Measurements from ENCODE around the gene SULT1A2. TPM values are rescaled to one million over a fixed set of nuclear protein-coding genes. Genes with fewer than 3 reads are reported as not detected.
"Not testable (repeated sequence)": the region's sequence is repeated elsewhere in the genome, so short reads cannot be mapped to it uniquely, and the experiment has no call there.

SULT1A2 gene
- 0.35 TPM for polyA plus RNA-seq (2013, experiment 1 of 2)
- polyA plus RNA-seq (2013, experiment 2 of 2): 1.2 TPM

DNA sequence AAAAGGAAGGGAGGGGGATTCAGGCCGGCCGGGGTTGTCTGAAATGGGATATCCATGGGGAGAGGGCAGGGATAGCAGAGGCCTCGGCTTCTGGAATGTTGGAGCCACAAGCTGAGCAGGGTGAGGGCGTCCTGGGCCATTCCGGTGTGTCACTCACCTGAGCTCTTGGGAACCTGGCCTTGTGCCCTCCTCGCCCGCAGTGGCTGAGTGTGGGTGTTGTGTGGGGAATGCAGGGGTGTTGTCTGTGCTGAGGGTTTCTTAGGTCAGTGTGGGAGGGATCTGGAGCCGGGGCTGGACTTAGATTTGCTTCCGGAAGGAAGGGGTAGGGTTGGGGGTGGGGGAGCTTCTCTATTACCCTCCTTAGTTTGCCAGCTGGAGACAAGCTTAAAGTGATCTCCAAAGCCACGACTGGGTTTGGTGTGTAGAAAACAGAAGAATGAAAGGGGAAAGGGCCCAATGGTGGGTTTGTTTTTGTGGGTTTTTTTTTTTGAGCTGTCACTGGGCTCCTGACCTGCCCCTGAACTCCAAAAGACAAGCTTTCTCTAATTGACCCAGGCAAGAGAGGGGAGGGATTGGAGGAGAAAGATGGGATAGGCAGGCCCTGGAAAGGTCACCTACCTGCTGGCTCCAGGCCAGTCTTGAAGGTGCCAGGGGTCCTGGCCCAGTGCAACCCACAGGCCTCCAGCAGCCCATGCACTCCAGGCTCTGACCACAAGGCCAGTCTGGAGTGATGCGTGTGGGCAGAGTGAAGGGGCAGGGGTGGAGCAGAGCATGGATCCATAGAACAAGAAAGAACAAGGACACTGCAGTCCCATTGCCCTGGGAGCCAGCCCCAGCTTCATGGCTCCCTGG is at the start of gene SULT1A2:
Gene SULT1A2 (minus strand): TSS at position 211 of the 852 bp plus-strand sequence. CDS start 1,120 bp downstream, outside the sequence.
- H3K9me3 ChIP-seq (ENCODE audit: insufficient read depth, low read depth, low read length): no peaks in the 10 kb centered on the region
- H3K27me3 ChIP-seq (ENCODE audit: insufficient read depth, low read length): no peaks in the 10 kb centered on the region
- H3K36me3 ChIP-seq (ENCODE audit: insufficient read depth, low read length): no peaks in the 10 kb centered on the region
- H3K4me1 ChIP-seq (ENCODE audit: insufficient read depth, low read length): peaks cover 20% of the 10 kb centered on the region
- H3K9ac ChIP-seq (ENCODE audit: low read depth, low read length): no peak within 1 kb of the TSS
- WGBS: 53% methylated on average over 11 of the region's 11 CpGs
- no peak within 1 kb of the TSS for H3K4me3 ChIP-seq (ENCODE audit: low read length)
- H3K27ac ChIP-seq (ENCODE audit: low read depth, low read length): no peak within 1 kb of the TSS

DNA sequence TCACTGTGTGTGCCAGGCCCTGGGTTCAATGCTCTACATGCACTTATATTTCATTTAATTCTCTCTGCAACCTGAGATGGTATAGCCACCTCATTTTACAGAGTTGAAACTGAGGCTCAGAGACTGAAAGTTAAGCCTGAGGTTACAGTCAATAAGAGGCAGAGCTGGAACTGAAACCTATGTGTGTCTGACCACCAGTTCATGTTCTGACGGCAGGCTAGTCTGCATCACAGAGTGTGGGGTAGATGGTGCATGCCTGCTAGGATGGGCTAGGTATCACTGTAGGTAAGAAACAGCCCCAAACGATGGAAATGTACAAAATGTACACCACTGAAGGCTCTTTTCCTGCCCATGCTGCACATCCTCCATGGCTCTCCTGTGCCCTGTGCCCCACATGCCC is 43.1 kb upstream of the SULT1A2 start:
- H3K36me3 ChIP-seq (ENCODE audit: insufficient read depth, low read length); H3K9ac ChIP-seq (ENCODE audit: low read depth, low read length); H3K9me3 ChIP-seq (ENCODE audit: insufficient read depth, low read depth, low read length); H3K27ac ChIP-seq (ENCODE audit: low read depth, low read length); H3K4me3 ChIP-seq (ENCODE audit: low read length); H3K4me1 ChIP-seq (ENCODE audit: insufficient read depth, low read length); H3K27me3 ChIP-seq (ENCODE audit: insufficient read depth, low read length): not testable (repeated sequence)
- 44% methylated on average over 1 of the region's 2 CpGs for WGBS

DNA sequence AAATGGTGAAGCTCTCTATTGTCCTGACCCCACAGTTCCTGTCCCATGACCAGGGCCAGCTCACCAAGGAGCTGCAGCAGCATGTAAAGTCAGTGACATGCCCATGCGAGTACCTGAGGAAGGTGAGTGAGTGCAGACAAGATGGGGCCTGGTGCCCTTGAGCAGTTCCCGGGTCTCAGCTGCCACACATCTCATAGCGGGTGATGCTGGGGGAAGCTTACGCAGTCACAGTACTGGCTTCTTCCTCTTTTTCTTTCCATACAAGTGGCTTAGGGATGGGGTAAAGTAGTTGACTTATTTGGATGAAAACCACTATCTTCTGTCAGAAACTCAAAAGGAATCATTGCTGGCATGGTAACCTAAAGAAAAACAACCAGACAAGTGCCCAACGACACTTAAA is 41.5 kb upstream of the SULT1A2 start:
- H3K9ac ChIP-seq (ENCODE audit: low read depth, low read length); H3K4me1 ChIP-seq (ENCODE audit: insufficient read depth, low read length); H3K36me3 ChIP-seq (ENCODE audit: insufficient read depth, low read length); H3K27me3 ChIP-seq (ENCODE audit: insufficient read depth, low read length); H3K9me3 ChIP-seq (ENCODE audit: insufficient read depth, low read depth, low read length); H3K27ac ChIP-seq (ENCODE audit: low read depth, low read length); H3K4me3 ChIP-seq (ENCODE audit: low read length): not testable (repeated sequence)
- 0% methylated on average over 1 of the region's 5 CpGs for WGBS

DNA sequence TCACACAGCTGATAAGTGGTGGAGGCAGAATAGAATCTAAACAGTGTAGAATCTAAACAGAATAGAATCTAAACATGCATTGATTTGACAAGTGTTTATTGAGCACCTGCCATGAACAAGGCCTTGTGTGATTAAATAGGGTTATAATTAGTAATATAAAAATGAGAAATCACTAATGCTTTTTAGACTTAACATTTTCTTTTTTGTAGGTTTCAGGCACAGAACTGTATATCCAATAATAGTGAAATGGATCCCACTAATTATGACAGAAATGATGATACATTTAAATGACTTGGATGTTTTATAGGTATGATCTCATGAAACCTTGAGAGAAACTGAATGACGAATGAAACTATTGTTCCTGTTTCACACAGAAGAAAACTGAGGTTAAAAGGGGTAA is 40.9 kb upstream of the SULT1A2 start, which contains the start of gene NPIPB8:
Gene NPIPB8 (plus strand): TSS at position 301 of the 400 bp plus-strand sequence. CDS start 296 bp downstream, outside the sequence.
- WGBS: no CpG with 5 or more reads among the region's 1 CpG
- H3K27ac ChIP-seq (ENCODE audit: low read depth, low read length); H3K4me3 ChIP-seq (ENCODE audit: low read length); H3K36me3 ChIP-seq (ENCODE audit: insufficient read depth, low read length); H3K27me3 ChIP-seq (ENCODE audit: insufficient read depth, low read length); H3K9ac ChIP-seq (ENCODE audit: low read depth, low read length); H3K4me1 ChIP-seq (ENCODE audit: insufficient read depth, low read length); H3K9me3 ChIP-seq (ENCODE audit: insufficient read depth, low read depth, low read length): not testable (repeated sequence)

DNA sequence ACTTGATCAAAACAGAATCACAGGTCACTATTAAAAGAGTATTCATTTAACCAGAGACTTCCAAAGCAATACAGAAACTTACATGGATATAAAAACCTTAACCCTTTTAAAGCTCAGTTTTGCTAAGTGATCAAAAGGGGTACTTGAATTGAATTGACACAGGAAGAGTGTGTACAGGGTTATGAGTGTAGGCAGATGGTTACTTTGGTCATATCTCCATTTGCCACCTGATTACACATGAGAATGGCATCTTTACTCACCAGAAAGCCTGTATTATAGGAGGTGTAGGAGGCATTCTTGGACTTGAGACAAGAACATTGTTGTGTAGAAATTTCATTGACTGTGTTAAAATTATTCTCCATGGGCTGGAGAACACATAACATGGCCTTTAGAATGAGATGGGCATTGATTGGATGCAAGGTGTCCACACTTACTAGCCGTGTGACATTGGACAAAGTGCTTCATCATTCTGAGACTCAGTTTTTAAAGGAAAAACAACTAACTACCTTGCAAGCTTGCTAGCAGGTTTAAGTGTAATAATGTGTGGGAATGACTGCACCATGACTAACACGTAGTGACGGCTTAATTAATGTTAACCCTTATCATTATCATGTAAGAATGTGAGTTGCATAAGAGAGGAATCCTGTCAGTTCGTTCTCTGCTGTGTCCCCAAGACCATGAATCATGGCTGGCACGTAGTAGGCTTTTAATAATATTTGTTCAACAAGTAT is 39.4 kb upstream of the SULT1A2 start:
- H3K27me3 ChIP-seq (ENCODE audit: insufficient read depth, low read length); H3K9ac ChIP-seq (ENCODE audit: low read depth, low read length); H3K9me3 ChIP-seq (ENCODE audit: insufficient read depth, low read depth, low read length); H3K36me3 ChIP-seq (ENCODE audit: insufficient read depth, low read length); H3K4me3 ChIP-seq (ENCODE audit: low read length); H3K4me1 ChIP-seq (ENCODE audit: insufficient read depth, low read length); H3K27ac ChIP-seq (ENCODE audit: low read depth, low read length): not testable (repeated sequence)
- WGBS: 54% methylated on average over 1 of the region's 5 CpGs

DNA sequence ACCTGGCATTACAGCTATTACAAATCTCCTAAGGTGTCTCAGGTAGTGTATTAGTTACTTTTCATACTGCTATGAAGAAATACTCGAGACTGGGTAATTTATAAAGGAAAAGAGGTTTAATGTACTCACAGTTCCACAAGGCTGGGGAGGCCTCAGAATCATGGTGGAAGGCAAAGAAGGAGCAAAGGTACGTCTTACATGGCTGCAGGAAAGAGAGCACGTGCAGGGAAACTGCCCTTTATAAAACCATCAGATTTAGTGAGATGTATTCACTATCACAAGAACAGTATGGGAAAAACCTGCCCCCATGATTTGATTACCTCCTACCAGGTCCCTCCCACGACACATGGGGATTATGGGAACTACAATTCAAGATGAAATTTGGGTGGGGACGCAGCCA is 34.1 kb upstream of the SULT1A2 start:
- H3K9me3 ChIP-seq (ENCODE audit: insufficient read depth, low read depth, low read length); H3K9ac ChIP-seq (ENCODE audit: low read depth, low read length); H3K27ac ChIP-seq (ENCODE audit: low read depth, low read length); H3K27me3 ChIP-seq (ENCODE audit: insufficient read depth, low read length); H3K36me3 ChIP-seq (ENCODE audit: insufficient read depth, low read length); H3K4me3 ChIP-seq (ENCODE audit: low read length); H3K4me1 ChIP-seq (ENCODE audit: insufficient read depth, low read length): not testable (repeated sequence)
- 88% methylated on average over 2 of the region's 5 CpGs for WGBS

DNA sequence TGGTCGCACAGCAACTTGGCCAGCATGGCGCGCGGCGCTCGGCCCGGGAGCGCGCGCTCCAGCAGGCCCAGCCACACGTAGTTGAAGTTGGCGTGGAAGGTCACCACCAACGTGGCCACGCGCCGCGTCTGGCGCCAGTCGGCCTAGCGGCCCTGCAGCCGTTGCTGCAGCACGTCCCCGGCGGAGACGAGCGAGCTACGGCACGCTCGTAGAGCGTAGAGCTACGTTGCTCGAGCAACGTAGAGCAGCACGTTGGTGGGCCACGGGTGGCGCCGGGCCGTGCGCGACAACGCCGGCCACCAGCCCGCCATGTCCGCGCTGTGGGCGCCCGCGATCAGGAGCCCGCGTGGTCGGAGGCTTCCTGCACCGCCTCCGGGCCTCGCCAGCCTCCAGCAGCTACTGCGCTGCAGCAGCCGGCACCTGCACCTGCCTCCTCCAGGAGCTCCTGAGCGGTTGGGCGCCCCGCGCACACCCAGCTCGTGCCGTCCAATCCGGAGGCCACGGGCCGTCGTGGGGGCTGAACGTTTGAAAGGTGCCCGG is 26.4 kb upstream of the SULT1A2 start:
- no peaks in the 10 kb centered on the region for H3K9me3 ChIP-seq (ENCODE audit: insufficient read depth, low read depth, low read length)
- H3K4me1 ChIP-seq (ENCODE audit: insufficient read depth, low read length): 0 out of 2 replicates have a peak, but pooled peaks cover 7% of the 10 kb centered on the region
- no peak overlapping the region for H3K9ac ChIP-seq (ENCODE audit: low read depth, low read length)
- H3K4me3 ChIP-seq (ENCODE audit: low read length): no peak overlapping the region
- no peak overlapping the region for H3K27ac ChIP-seq (ENCODE audit: low read depth, low read length)
- 96% methylated on average over 68 of the region's 68 CpGs for WGBS
- H3K27me3 ChIP-seq (ENCODE audit: insufficient read depth, low read length): no peaks in the 10 kb centered on the region
- H3K36me3 ChIP-seq (ENCODE audit: insufficient read depth, low read length): no peaks in the 10 kb centered on the region

DNA sequence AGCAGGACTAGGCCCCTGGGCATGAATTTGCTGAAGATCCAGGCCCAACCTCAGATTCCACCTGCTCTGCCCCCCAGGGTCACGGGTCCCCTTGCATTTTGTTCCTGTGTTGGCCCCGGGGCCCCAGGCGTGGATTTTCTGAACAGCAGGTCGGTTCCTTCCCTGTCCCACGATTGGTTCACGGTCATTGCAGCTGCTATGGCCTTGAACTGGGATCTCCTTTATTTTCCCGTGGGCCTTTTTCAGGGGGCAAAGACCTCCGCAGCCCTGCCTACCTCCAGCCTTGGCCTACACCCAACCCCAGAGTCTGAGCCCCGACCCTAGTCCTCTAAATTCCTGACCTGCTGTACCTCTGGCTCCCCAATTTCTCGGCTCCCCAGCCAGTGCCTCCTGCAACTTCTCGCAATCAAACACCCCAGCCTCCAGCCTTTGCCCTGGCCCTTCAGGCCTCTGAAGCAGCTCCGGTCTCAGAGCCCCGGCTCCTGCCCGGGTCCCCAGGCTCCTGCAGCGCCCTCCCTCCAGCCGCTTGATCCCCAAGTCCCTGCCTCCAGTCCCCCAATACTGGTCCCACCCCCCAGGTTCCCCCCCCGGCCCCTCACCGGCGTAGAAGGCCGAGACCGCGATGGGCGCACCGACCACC is 25.8 kb upstream of the SULT1A2 start:
- H3K4me1 ChIP-seq (ENCODE audit: insufficient read depth, low read length): 0 out of 2 replicates have a peak, but pooled peaks cover 11% of the 10 kb centered on the region
- whole genome bisulfite sequencing: 94% methylated on average over 24 of the region's 24 CpGs
- H3K36me3 ChIP-seq (ENCODE audit: insufficient read depth, low read length); H3K4me3 ChIP-seq (ENCODE audit: low read length); H3K27ac ChIP-seq (ENCODE audit: low read depth, low read length); H3K9me3 ChIP-seq (ENCODE audit: insufficient read depth, low read depth, low read length); H3K27me3 ChIP-seq (ENCODE audit: insufficient read depth, low read length); H3K9ac ChIP-seq (ENCODE audit: low read depth, low read length): not testable (repeated sequence)

DNA sequence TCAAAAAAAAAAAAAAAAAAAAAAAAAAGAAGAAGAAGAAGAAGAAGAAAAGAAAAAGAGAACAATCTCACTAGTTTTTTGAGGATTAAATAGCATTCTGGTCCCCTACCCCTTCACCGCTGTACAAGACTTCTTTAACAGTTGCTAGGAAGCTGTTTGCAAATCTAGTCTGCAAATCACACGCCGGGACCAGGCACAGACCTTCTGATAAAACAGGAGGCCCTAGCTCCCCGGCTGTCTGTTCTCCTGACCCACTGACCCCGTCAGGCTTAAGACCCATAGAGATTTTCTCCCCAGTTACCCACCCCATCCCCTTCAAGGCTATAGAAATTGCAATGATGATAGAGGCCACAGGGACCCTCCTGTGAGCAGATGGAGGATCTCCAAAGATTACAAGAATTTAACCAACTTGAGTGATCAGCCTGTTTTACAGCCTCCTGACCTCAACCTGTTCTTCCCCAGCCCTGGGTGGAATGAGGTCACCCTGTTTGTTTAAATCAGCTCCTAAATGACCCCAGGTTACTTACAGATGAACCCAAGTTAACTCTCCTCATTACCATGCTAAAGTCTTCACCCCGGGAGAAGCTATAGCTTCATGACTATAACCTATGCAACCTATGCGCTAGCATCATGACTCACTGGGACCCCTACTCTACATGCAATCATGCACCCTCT is 24.8 kb upstream of the SULT1A2 start:
- 74% methylated on average over 7 of the region's 7 CpGs for WGBS
- Histone ChIP-seq H3K9ac (ENCODE audit: low read depth, low read length) (no peak overlapping the region), H3K27me3 (ENCODE audit: insufficient read depth, low read length) (no peaks in the 10 kb centered on the region), H3K27ac (ENCODE audit: low read depth, low read length) (no peak overlapping the region), H3K4me1 (ENCODE audit: insufficient read depth, low read length) (0 out of 2 replicates have a peak, but pooled peaks cover 12% of the 10 kb centered on the region), H3K9me3 (ENCODE audit: insufficient read depth, low read depth, low read length) (no peaks in the 10 kb centered on the region), H3K4me3 (ENCODE audit: low read length) (no peak overlapping the region), H3K36me3 (ENCODE audit: insufficient read depth, low read length) (no peaks in the 10 kb centered on the region)

DNA sequence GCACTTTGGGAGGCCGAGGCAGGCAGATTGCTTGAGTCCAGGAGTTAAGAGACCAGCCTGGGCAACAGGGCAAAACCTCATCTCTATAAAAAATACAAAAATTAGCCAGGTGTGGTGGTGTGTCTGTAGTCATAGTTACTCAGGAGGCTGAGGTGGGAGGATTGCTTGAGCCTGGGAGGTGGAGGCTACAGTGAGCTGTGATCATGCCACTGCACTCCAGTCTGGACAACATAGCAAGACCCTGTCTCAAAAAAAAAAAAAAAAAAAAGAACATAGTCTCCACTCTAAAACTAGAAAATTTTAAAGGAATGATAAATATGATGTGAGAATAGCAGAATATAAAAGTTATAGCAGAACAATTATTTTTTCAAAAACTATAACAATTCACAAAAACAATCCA is 23.5 kb upstream of the SULT1A2 start:
- H3K4me1 ChIP-seq (ENCODE audit: insufficient read depth, low read length): 0 out of 2 replicates have a peak, but pooled peaks cover 12% of the 10 kb centered on the region
- not testable (repeated sequence) for H3K9ac ChIP-seq (ENCODE audit: low read depth, low read length); H3K9me3 ChIP-seq (ENCODE audit: insufficient read depth, low read depth, low read length); H3K36me3 ChIP-seq (ENCODE audit: insufficient read depth, low read length); H3K27ac ChIP-seq (ENCODE audit: low read depth, low read length); H3K27me3 ChIP-seq (ENCODE audit: insufficient read depth, low read length); H3K4me3 ChIP-seq (ENCODE audit: low read length)
- 100% methylated on average over 1 of the region's 1 CpG for WGBS
